Adrenal gland (tissue), 12 donors: ENCODE measurements around the gene BABAM2. TPM values are rescaled to one million over a fixed set of nuclear protein-coding genes. Genes with fewer than 3 reads are reported as not detected.

ENCODE experiments used
- DNase-seq, 7 donors: peaks; one replicate each; pipeline ENCODE4 v3.0.0-alpha.2; 2019 to 2020
- H3K27ac ChIP-seq, 5 donors: fragments of 200-600 bp; sonication (generic) in 4 of 5; 1 replicate in 3 of 5; 2 replicates in 2 of 5; pipeline versions ENCODE4 v1.5.1 to v1.8.0; 2016 to 2020; ENCODE audit warnings: mild to moderate bottlenecking in 1 of 5
- H3K27me3 ChIP-seq: fragments of 200-600 bp; 2 replicates; pipeline ENCODE4 v1.8.0; 2021
- H3K36me3 ChIP-seq, 2 donors: fragments of 200-600 bp; replicated peaks in 1 of 2; 1 replicate in 1 of 2; 2 replicates in 1 of 2; pipeline versions ENCODE4 v1.5.1 to v1.8.0; 2018 to 2022
- H3K4me1 ChIP-seq, 2 donors: fragments of 200-600 bp; replicated peaks in 1 of 2; 1 replicate in 1 of 2; 2 replicates in 1 of 2; pipeline versions ENCODE4 v1.5.1 to v1.8.0; 2018 to 2021
- H3K4me3 ChIP-seq, 4 donors: fragments of 200-600 bp; sonication (generic) in 3 of 4; one replicate each; pipeline ENCODE4 v1.5.1; 2016 to 2018
- H3K9me3 ChIP-seq, 3 donors: fragments of 200-600 bp; sonication (generic) in 1 of 3; replicated peaks in 1 of 3; 1 replicate in 2 of 3; 2 replicates in 1 of 3; pipeline versions ENCODE4 v1.5.1 to v1.8.0; 2016 to 2021
- POLR2A ChIP-seq, 2 donors: fragments of 450-650 bp; IDR thresholded peaks; one replicate each; pipeline ENCODE4 v1.6.1; 2017; ENCODE audit warnings: antibody characterized with exemption in 2 of 2, mild to moderate bottlenecking in 2 of 2, moderate library complexity in 1 of 2
- WGBS, 4 donors: extraction: QIAGEN DNeasy Blood & Tissue Kit in 2 of 4; methylation state at CpG; one replicate each; pipeline versions ENCODE4 v1.1.5 to v1.1.7; 2013 to 2017; 5-methylcytosine and 5-hydroxymethylcytosine counted together
- intact Hi-C, 2 donors: fragments of 100-400 bp; cut with DNase I; formaldehyde crosslinking; loops; one replicate each; pipeline versions ENCODE4 v1.14.1 to v1.15.0; 2022 to 2023
- polyA plus RNA-seq, 3 donors: library from polyadenylated mRNA; stranded (reverse); fragments of 200-250 nt in 2 of 3; fragments of 350-450 nt in 1 of 3; fragmentation: Illumina TruSeq in 1 of 3; extraction: RNeasy Lipid Tissue Mini Kit (QIAGEN cat#74804) in 1 of 3; gene quantifications; one replicate each; pipeline ENCODE4 v1.2.3, GENCODE V29; 2013 to 2014
- total RNA-seq, 9 donors: library from RNA; depleted of rRNA in 4 of 9; stranded (reverse); fragments of >200 nt in 4 of 9; fragments of 120-200 nt in 1 of 9; fragmentation: NEBNext Ultra II Directional in 1 of 9; extraction: Animal tissue kit (Norgen Biotek cat#: 25700) in 1 of 9; gene quantifications; one replicate each; pipeline versions ENCODE4 v1.1.0 to v1.2.4, GENCODE V29; 2013 to 2023
- TF ChIP-seq, protein P1 (sequence below), 6 experiments: fragments of 450-650 bp in 4 of 6; fragments of 200-600 bp in 2 of 6; sonication (generic) in 1 of 6; IDR thresholded peaks; 1 replicate in 5 of 6; 2 replicates in 1 of 6; pipeline versions ENCODE4 v1.5.1 to v1.8.0; 2016 to 2021; ENCODE audit warnings: antibody characterized with exemption in 6 of 6, mild to moderate bottlenecking in 2 of 6, moderate library complexity in 1 of 6
- donor health status: healthy with polysubstance abuse.
- donor health status: Bipolar disorder and iron deficiency.
- donor health status: DM: yes; HTN: yes; CAD: no.
- donor health status: DM: no; HTN: no; CAD: no.
- donor health status: DM: no; HTN: no; CAD: no.
- donor health status: DM: yes; HTN: yes; CAD: no.

BABAM2 gene
- total and polyA plus RNA-seq, 12 donors = 88.2 to 925 (median 357) TPM

DNA sequence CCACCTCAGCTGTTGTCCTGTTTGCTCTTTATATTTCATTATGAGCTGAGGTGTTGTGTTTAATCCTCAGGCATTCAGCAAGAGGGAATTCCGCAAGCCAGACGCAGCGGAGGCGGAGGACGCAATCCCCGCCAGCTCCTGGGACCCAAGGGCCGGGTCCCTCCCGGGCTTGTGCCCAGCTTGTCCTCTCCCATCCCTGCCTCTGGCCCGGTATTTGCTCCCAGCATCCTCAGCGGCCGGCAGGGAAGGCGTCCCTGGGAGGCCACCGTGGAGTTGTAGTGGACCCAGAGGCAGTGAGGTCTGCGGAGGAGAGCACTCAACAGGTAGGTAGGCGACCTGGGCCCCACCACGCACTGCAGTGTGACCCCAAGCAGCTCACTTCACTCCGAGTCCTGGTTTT, 459.7 kb downstream of the BABAM2 start:
- Histone ChIP-seq H3K4me1 (peaks cover 8 to 11% of the 10 kb centered on the region in 2 donors), H3K27me3 (no peaks in the 10 kb centered on the region), H3K4me3 (no peak overlapping the region), H3K27ac (no peak overlapping the region), H3K9me3 (no peaks in the 10 kb centered on the region), H3K36me3 (no peaks in the 10 kb centered on the region)
- TF ChIP-seq, protein P1, sequence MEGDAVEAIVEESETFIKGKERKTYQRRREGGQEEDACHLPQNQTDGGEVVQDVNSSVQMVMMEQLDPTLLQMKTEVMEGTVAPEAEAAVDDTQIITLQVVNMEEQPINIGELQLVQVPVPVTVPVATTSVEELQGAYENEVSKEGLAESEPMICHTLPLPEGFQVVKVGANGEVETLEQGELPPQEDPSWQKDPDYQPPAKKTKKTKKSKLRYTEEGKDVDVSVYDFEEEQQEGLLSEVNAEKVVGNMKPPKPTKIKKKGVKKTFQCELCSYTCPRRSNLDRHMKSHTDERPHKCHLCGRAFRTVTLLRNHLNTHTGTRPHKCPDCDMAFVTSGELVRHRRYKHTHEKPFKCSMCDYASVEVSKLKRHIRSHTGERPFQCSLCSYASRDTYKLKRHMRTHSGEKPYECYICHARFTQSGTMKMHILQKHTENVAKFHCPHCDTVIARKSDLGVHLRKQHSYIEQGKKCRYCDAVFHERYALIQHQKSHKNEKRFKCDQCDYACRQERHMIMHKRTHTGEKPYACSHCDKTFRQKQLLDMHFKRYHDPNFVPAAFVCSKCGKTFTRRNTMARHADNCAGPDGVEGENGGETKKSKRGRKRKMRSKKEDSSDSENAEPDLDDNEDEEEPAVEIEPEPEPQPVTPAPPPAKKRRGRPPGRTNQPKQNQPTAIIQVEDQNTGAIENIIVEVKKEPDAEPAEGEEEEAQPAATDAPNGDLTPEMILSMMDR (IDR thresholded peaks at IDR 0.05) = no peak
- no peak for TF ChIP-seq POLR2A (IDR thresholded peaks at IDR 0.05)
- WGBS, 4 donors = 95 to 98% (median 96%) methylated on average over 10 to 17 of the region's 17 CpGs
- intact Hi-C loops = no loop called here
- peak in 1 of 7 donors; percentile 10 for DNase-seq

DNA sequence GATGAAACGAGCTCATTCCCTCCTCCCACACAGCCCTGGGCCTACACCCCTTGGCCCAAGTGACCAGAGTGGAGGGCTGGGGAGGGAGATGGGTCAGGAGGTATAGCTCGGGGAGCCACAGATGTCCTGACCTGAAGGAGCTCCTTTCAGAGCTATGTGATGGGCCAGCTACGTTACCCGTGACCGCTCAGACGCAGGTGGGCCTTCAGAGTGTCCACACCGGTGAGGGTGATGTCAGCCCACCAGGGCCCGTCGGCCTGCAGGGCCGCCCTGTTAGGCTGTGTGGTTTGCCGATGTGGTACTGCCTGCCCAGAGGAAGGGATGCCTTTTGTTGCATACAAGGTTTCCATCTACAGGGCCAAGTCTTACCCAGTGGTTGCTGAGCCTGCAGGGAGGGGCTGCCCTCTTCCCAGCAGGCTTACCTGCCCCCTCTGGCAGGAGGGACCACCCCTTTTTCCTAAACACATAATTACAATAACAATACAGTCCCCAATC, 460.3 kb downstream of the BABAM2 start:
- TF ChIP-seq POLR2A (IDR thresholded peaks at IDR 0.05) = no peak
- TF ChIP-seq, protein P1 (IDR thresholded peaks at IDR 0.05) = no peak
- Histone ChIP-seq H3K36me3 (no peaks in the 10 kb centered on the region), H3K27ac (no peak overlapping the region), H3K9me3 (no peaks in the 10 kb centered on the region), H3K4me3 (no peak overlapping the region), H3K27me3 (no peaks in the 10 kb centered on the region), H3K4me1 (peaks cover 12 to 17% of the 10 kb centered on the region in 2 donors)
- 75 to 97% (median 97%) methylated on average over 1 to 11 of the region's 11 CpGs for WGBS, 4 donors
- peak in 1 of 7 donors; percentile 5 for DNase-seq
- intact Hi-C loops = no loop called here

DNA sequence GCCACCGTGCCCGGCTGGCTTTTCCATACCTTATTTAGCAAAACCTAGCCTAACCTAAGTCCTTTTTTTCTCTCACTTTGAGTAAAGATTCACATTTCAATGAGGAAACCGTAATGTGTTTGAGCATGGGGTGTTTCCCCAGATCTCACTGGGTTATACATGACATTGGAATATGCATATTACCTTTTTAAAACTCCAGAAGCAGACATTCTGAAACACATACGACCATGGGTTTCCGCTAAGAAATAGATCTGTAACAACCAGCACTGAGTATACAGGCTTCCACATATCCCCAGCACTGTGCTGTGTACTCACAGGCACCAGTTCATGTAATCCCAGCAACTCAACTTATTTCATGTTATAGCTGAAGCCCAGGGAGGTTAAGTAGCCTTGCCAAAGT, 461.1 kb downstream of the BABAM2 start:
- intact Hi-C loops = no loop called here
- Histone ChIP-seq H3K9me3 (no peaks in the 10 kb centered on the region), H3K27ac (no peak overlapping the region), H3K36me3 (no peaks in the 10 kb centered on the region), H3K4me3 (no peak overlapping the region), H3K27me3 (no peaks in the 10 kb centered on the region), H3K4me1 (peaks cover 20 to 25% of the 10 kb centered on the region in 2 donors)
- DNase-seq = no peak
- WGBS, 4 donors = 94 to 97% (median 95%) methylated on average over 5 of the region's 5 CpGs
- TF ChIP-seq, protein P1 (IDR thresholded peaks at IDR 0.05) = no peak
- no peak for TF ChIP-seq POLR2A (IDR thresholded peaks at IDR 0.05)

DNA sequence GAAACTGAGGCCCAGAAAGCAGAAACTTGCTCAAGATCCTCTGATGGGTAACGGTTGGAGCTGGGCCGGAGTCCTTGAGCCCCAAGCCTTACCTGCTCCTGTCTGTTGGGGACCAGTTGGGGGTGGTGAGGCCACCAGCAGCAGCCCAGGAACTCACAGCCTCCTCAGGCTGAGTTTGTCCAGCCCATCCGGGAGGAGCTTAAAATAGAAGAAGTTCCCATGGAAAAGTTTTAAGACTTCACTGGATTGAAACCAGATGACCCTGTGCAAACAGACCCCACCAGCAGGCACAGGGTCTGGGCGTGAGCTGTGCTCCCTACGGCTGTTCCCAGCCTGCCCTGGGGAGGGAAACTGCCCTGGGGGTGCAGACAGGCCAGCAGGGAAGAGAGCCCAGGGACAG, 461.6 kb downstream of the BABAM2 start:
- no peak for TF ChIP-seq POLR2A (IDR thresholded peaks at IDR 0.05)
- TF ChIP-seq, protein P1 (IDR thresholded peaks at IDR 0.05) = no peak
- intact Hi-C loops = no loop called here
- H3K4me1 ChIP-seq = peaks cover 22 to 26% of the 10 kb centered on the region in 2 donors
- H3K36me3 ChIP-seq = no peaks in the 10 kb centered on the region
- no peaks in the 10 kb centered on the region for H3K9me3 ChIP-seq
- no peak overlapping the region for H3K27ac ChIP-seq
- no peak overlapping the region for H3K4me3 ChIP-seq
- DNase-seq = no peak
- whole genome bisulfite sequencing, 4 donors = 86 to 95% (median 88%) methylated on average over 5 of the region's 5 CpGs
- H3K27me3 ChIP-seq = no peaks in the 10 kb centered on the region
